Sigmoid colon (tissue), 4 donors: ENCODE data around the gene HNRNPU.

ENCODE experiments used
- CTCF ChIP-seq, 4 experiments: fragments of 450-650 bp in 3 of 4; fragments of 200-600 bp in 1 of 4; IDR thresholded peaks; one replicate each; pipeline ENCODE4 v1.5.1; 2016 to 2019; ENCODE audit warnings: antibody characterized with exemption in 4 of 4, mild to moderate bottlenecking in 3 of 4, moderate library complexity in 2 of 4
- EP300 ChIP-seq, 4 donors: sonication (generic); formaldehyde crosslinking; IDR thresholded peaks; one replicate each; pipeline ENCODE4 v1.6.1; 2017; ENCODE audit warnings: antibody characterized with exemption in 4 of 4
- POLR2A ChIP-seq, 2 donors: fragments of 450-650 bp; IDR thresholded peaks; one replicate each; pipeline ENCODE4 v1.6.1; 2016; ENCODE audit warnings: antibody characterized with exemption in 2 of 2, mild to moderate bottlenecking in 2 of 2, moderate library complexity in 2 of 2

- TF ChIP-seq CTCF (IDR thresholded peaks at IDR 0.05) (no peak), EP300 (IDR thresholded peaks at IDR 0.05) (no peak), POLR2A (IDR thresholded peaks at IDR 0.05) (no peak)
Observed at GRCh38 chr1:244849189-244849866, 15.0 kb downstream of the HNRNPU start.
